Stimulated activated CD8-positive, alpha-beta memory T cell treated with anti-CD3 and anti-CD28 coated beads, Interleukin-7, amount 100 ng/mL, for 1 hour (primary cell): ENCODE data around the gene MYBBP1A.

ENCODE experiments used
- DNase-seq, 2 donors: peaks; one replicate each; pipeline ENCODE4 v3.0.0-alpha.2; 2020; ENCODE audit warnings: low read depth in 2 of 2

Gene MYBBP1A

GRCh38 chr17:4501295-4501949, 53.8 kb downstream of the MYBBP1A start:
- DNase-seq = no peak

- no peak for DNase-seq
These were observed 55.0 kb downstream of the MYBBP1A start for GRCh38 chr17:4500191-4500571.

GRCh38 chr17:4499431-4500190, 55.6 kb downstream of the MYBBP1A start:
- no peak for DNase-seq

GRCh38 chr17:4498461-4499397, 56.5 kb downstream of the MYBBP1A start, which contains the start of gene SPNS2:
Gene SPNS2 (plus strand): TSS chr17:4498881. CDS start chr17:4499048, 167 bp downstream.
- DNase-seq = peak in 1 of 2 donors; percentile 30

- no peak for DNase-seq
These were observed 57.9 kb downstream of the MYBBP1A start for GRCh38 chr17:4497101-4497824.

- no peak for DNase-seq
These were observed 62.2 kb downstream of the MYBBP1A start for GRCh38 chr17:4492721-4493561.

GRCh38 chr17:4490637-4491061, 64.5 kb downstream of the MYBBP1A start:
- no peak for DNase-seq

GRCh38 chr17:4490109-4490591, 65.0 kb downstream of the MYBBP1A start:
- no peak for DNase-seq

- DNase-seq = no peak
These were observed 66.1 kb downstream of the MYBBP1A start for GRCh38 chr17:4488989-4489595.
